Caco-2 (cell line): ENCODE data around the gene KCNC2. TPM values are rescaled to one million over a fixed set of nuclear protein-coding genes. Genes with fewer than 3 reads are reported as not detected.

ENCODE experiments used
- Bru-seq: library from RNA; stranded (reverse); fragments of 400-500 nt; gene quantifications from one replicate; lab custom pipeline; 2021; lab: Mats Ljungman, UMichigan
- BruChase-seq, 2 experiments: library from RNA; stranded (reverse); fragments of 400-500 nt; gene quantifications; one replicate each; lab custom pipeline; 2021; lab: Mats Ljungman, UMichigan
- BruUV-seq: library from RNA; stranded (reverse); fragments of 400-500 nt; replicated peaks from 2 replicates; lab custom pipeline; 2021; lab: Mats Ljungman, UMichigan
- CTCF ChIA-PET: fragments of 300-600 bp; sonication (Branson Sonifier 250); formaldehyde crosslinking; loops from one replicate; lab custom pipeline; 2022; ENCODE audit warnings: antibody characterized with exemption; lab: Charles Lee
- POLR2A ChIA-PET: fragments of 300-600 bp; sonication (Branson Sonifier 250); formaldehyde crosslinking; loops from one replicate; lab custom pipeline; 2022; ENCODE audit warnings: antibody characterized with exemption; lab: Charles Lee
- DNase-seq, 2 experiments: peaks; one replicate each; pipeline versions ENCODE4 v3.0.0 to v3.0.0-alpha.2; 2020 to 2022
- H3K27me3 ChIP-seq: replicated peaks from 2 replicates; pipeline ENCODE4 v1.6.0; 2011; ENCODE audit warnings: low read length; ENCODE audit not compliant: control insufficient read depth, insufficient read depth
- H3K36me3 ChIP-seq: 2 replicates; pipeline ENCODE4 v1.5.1; 2011; ENCODE audit warnings: low read length; ENCODE audit not compliant: control insufficient read depth, insufficient read depth
- H3K4me1 ChIP-seq: fragments of 250-450 bp; sonication (Bioruptor Pico); 2 replicates; pipeline ENCODE4 v1.5.1; 2020; ENCODE audit warnings: mild to moderate bottlenecking
- H3K4me3 ChIP-seq: 2 replicates; pipeline ENCODE4 v1.5.1; 2011; ENCODE audit warnings: low read depth, mild to moderate bottlenecking, control low read depth, low read length
- H3K9me3 ChIP-seq: fragments of 250-450 bp; sonication (Bioruptor Pico); 2 replicates; pipeline ENCODE4 v1.5.1; 2020; ENCODE audit warnings: mild to moderate bottlenecking, moderate library complexity
- H3K27ac Mint-ChIP-seq: one replicate; pipeline ENCODE4 v1.8.0; 2022; ENCODE audit warnings: mixed read lengths; ENCODE audit not compliant: unreplicated experiment
- H3K27me3 Mint-ChIP-seq: one replicate; pipeline ENCODE4 v1.8.0; 2022; ENCODE audit warnings: mixed read lengths; ENCODE audit not compliant: insufficient read depth, unreplicated experiment
- H3K36me3 Mint-ChIP-seq: one replicate; pipeline ENCODE4 v1.8.0; 2022; ENCODE audit warnings: mild to moderate bottlenecking, mixed read lengths; ENCODE audit not compliant: insufficient read depth, unreplicated experiment
- H3K4me1 Mint-ChIP-seq: one replicate; pipeline ENCODE4 v1.8.0; 2022; ENCODE audit warnings: low read depth, mixed read lengths; ENCODE audit not compliant: unreplicated experiment
- H3K4me3 Mint-ChIP-seq: one replicate; pipeline ENCODE4 v1.8.0; 2022; ENCODE audit warnings: mild to moderate bottlenecking, moderate library complexity, mixed read lengths; ENCODE audit not compliant: unreplicated experiment
- H3K9me3 Mint-ChIP-seq: one replicate; pipeline ENCODE4 v1.8.0; 2022; ENCODE audit warnings: mixed read lengths; ENCODE audit not compliant: unreplicated experiment
- CTCF ChIP-seq, 2 experiments: fragments of 200-600 bp in 1 of 2; IDR thresholded peaks; 1 replicate in 1 of 2; 2 replicates in 1 of 2; pipeline versions ENCODE4 v1.5.1 to v1.8.0; 2011 to 2022; ENCODE audit warnings: antibody characterized with exemption in 1 of 2, control low read depth in 1 of 2, inconsistent platforms in 1 of 2, low read depth in 1 of 2, low read length in 1 of 2, mild to moderate bottlenecking in 1 of 2, moderate library complexity in 1 of 2; ENCODE audit not compliant: insufficient read depth in 1 of 2, severe bottlenecking in 1 of 2, unreplicated experiment in 1 of 2
- intact Hi-C: fragments of 100-400 bp; cut with micrococcal nuclease; formaldehyde crosslinking; loops from one replicate; pipeline ENCODE4 v1.10.0; 2022; ENCODE audit not compliant: unreplicated experiment
- long read RNA-seq: library from polyadenylated mRNA; stranded (forward); transcript quantifications from one replicate; pipeline ENCODE4 v2.0.0, GENCODE V29; 2022
- total RNA-seq: library from RNA; stranded (reverse); gene quantifications from 2 replicates; pipeline ENCODE4 v1.2.3, GENCODE V29; 2022

KCNC2 gene
- total RNA-seq = not detected in 2 replicates
- not detected for Bru-seq, nascent RNA
- BruChase-seq, experiment 1, labeled RNA remaining after a 2-hour chase = percentile 2 among the genes with signal in this experiment
- BruChase-seq, experiment 2, labeled RNA remaining after a 6-hour chase = percentile 1 among the genes with signal in this experiment
- long read RNA-seq = 0 reads

GRCh38 chr12:75209812-75210138 is at the start of gene KCNC2:
TSS of gene KCNC2 (minus strand) at chr12:75209839.
- no peak for TF ChIP-seq CTCF (IDR thresholded peaks at IDR 0.05; ENCODE audit: insufficient read depth in 1 of 2, low read depth in 1 of 2, low read length in 1 of 2, severe bottlenecking in 1 of 2, unreplicated experiment in 1 of 2)
- BruUV-seq = no TSS peak
- H3K9me3 ChIP-seq = no peaks in the 10 kb centered on the region
- Mint-ChIP-seq H3K4me3 (no peak within 1 kb of the TSS), H3K4me1 (no peaks in the 10 kb centered on the region), H3K27me3 (no peaks in the 10 kb centered on the region), H3K27ac (no peak within 1 kb of the TSS), H3K9me3 (no peaks in the 10 kb centered on the region), H3K36me3 (no peaks in the 10 kb centered on the region)
- POLR2A ChIA-PET = no interaction called here
- H3K27me3 ChIP-seq = no peaks in the 10 kb centered on the region
- CTCF ChIA-PET = no interaction called here
- DNase-seq = no peak
- H3K36me3 ChIP-seq = no peaks in the 10 kb centered on the region
- no peak within 1 kb of the TSS for H3K4me3 ChIP-seq
- intact Hi-C loops = no loop called here
- H3K4me1 ChIP-seq = no peaks in the 10 kb centered on the region

GRCh38 chr12:75259143-75259542 is 49.5 kb upstream of the KCNC2 start:
- no peak for TF ChIP-seq CTCF (IDR thresholded peaks at IDR 0.05; ENCODE audit: insufficient read depth in 1 of 2, low read depth in 1 of 2, low read length in 1 of 2, severe bottlenecking in 1 of 2, unreplicated experiment in 1 of 2)
- DNase-seq = no peak
- no peaks in the 10 kb centered on the region for H3K9me3 ChIP-seq
- H3K9me3 Mint-ChIP-seq = no peaks in the 10 kb centered on the region
- no peaks in the 10 kb centered on the region for H3K36me3 Mint-ChIP-seq
- ChIA-PET CTCF (no interaction called here), POLR2A (no interaction called here)
- no peak overlapping the region for H3K27ac Mint-ChIP-seq
- intact Hi-C loops = no loop called here
- no peaks in the 10 kb centered on the region for H3K36me3 ChIP-seq
- no peaks in the 10 kb centered on the region for H3K27me3 ChIP-seq
- no peak overlapping the region for H3K4me3 Mint-ChIP-seq
- H3K4me3 ChIP-seq = no peak overlapping the region
- H3K4me1 Mint-ChIP-seq = no peaks in the 10 kb centered on the region
- no peaks in the 10 kb centered on the region for H3K27me3 Mint-ChIP-seq
- no peaks in the 10 kb centered on the region for H3K4me1 ChIP-seq
- no TSS peak for BruUV-seq

- no peaks in the 10 kb centered on the region for H3K36me3 Mint-ChIP-seq
- intact Hi-C loops = no loop called here
- Histone ChIP-seq H3K9me3 (no peaks in the 10 kb centered on the region), H3K27me3 (no peaks in the 10 kb centered on the region), H3K4me1 (no peaks in the 10 kb centered on the region), H3K36me3 (no peaks in the 10 kb centered on the region), H3K4me3 (no peak overlapping the region)
- H3K9me3 Mint-ChIP-seq = no peaks in the 10 kb centered on the region
- no peaks in the 10 kb centered on the region for H3K27me3 Mint-ChIP-seq
- no peak for TF ChIP-seq CTCF (IDR thresholded peaks at IDR 0.05; ENCODE audit: insufficient read depth in 1 of 2, low read depth in 1 of 2, low read length in 1 of 2, severe bottlenecking in 1 of 2, unreplicated experiment in 1 of 2)
- no TSS peak for BruUV-seq
- no peak for DNase-seq
- CTCF ChIA-PET = no interaction called here
- H3K27ac Mint-ChIP-seq = no peak overlapping the region
- no peaks in the 10 kb centered on the region for H3K4me1 Mint-ChIP-seq
- POLR2A ChIA-PET = no interaction called here
- H3K4me3 Mint-ChIP-seq = no peak overlapping the region
Observed at GRCh38 chr12:75257510-75257909, 47.9 kb upstream of the KCNC2 start.
